C4-2B (cell line): Measurements from ENCODE around the gene CDCA7L.

Source experiments
- H3K27ac ChIP-seq: fragments of 450-650 bp; 2 replicates; pipeline ENCODE4 v1.5.1; 2017
- ZFX ChIP-seq: fragments of 450-650 bp; IDR thresholded peaks from 2 replicates; pipeline ENCODE4 v1.6.1; 2017
- TF ChIP-seq, protein P1 (sequence below): fragments of 450-650 bp; conservative IDR thresholded peaks from 2 replicates; pipeline ENCODE4 v1.5.1; 2017; ENCODE audit warnings: mild to moderate bottlenecking

The CDCA7L gene

DNA sequence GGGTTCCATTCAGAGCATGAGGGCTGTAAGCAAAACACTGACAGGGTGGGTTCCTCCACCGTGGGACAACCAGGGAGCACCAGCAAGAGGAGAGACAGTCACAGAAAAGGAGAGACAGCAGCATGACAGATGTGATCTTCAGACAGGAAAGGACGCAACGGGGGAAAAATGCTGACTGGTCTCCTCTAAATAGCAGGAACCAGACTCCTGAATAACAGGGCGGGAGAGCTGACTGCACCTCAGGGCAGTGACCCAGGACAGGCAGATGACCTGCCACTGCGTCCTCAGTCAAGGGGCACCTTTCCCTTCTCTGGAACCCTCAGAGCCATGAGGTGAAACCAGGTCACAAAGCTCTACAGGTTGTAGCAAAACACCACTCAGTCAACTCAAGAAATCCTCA, 37.0 kb downstream of the CDCA7L start:
- TF ChIP-seq, protein P1, sequence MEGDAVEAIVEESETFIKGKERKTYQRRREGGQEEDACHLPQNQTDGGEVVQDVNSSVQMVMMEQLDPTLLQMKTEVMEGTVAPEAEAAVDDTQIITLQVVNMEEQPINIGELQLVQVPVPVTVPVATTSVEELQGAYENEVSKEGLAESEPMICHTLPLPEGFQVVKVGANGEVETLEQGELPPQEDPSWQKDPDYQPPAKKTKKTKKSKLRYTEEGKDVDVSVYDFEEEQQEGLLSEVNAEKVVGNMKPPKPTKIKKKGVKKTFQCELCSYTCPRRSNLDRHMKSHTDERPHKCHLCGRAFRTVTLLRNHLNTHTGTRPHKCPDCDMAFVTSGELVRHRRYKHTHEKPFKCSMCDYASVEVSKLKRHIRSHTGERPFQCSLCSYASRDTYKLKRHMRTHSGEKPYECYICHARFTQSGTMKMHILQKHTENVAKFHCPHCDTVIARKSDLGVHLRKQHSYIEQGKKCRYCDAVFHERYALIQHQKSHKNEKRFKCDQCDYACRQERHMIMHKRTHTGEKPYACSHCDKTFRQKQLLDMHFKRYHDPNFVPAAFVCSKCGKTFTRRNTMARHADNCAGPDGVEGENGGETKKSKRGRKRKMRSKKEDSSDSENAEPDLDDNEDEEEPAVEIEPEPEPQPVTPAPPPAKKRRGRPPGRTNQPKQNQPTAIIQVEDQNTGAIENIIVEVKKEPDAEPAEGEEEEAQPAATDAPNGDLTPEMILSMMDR: no peak
- no peak for TF ChIP-seq ZFX
- H3K27ac ChIP-seq: no peak overlapping the region

DNA sequence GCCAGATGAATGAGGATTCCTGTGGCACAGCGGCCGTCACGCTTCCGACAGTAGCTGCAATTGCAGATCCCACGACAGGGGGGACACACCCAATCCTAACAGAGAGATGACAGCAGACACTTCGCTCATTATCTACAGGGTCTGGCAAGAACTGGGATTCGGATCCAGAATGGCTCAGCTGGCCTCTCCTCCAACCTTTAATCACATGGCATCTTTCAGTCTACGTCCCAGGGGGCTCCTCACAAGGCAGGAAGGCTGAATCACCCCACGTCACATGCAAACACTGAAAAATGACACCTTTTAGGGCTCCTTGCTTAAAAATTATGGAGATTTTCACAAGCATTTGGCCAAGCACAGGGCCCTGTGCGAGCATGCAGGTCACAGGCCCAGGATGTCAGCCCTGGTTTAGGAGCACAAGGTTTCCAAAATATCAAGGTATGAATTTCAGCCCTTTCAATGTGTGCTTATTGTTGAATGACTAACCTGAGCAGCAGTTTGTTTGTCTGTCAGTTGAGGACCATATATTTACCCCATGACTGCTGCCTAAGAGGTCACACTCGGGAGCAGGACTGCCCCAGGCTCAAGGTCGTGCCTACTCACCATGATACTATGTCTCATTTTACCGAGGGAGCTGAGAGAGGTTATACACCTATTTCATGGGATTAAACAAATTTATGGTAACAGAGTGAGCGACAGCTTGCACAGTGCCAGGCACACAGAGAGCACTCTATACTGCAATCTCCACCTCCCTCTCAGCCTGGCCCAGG, 42.5 kb downstream of the CDCA7L start:
- no peak for TF ChIP-seq ZFX
- TF ChIP-seq, protein P1: no peak
- no peak overlapping the region for H3K27ac ChIP-seq

DNA sequence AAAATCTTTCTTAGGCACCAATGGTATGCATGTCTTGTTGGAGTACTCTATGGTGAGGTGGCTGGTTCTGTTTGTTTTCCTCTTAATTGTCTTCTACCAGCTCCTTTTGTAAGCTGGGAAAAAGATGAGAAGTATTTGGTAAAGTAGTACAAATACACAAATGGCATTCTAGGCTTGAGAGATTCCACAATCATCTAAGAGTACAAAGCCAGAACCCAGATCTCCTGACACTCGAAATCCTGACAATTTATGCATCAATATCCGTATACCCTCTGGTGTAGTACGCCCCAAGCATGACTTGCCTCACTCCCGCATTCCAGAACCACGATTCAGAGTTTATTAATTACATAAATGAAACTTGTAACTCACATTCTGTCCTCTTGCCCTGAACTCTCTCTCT, 43.5 kb downstream of the CDCA7L start:
- no peak overlapping the region for H3K27ac ChIP-seq
- TF ChIP-seq, protein P1: no peak
- TF ChIP-seq ZFX: no peak

DNA sequence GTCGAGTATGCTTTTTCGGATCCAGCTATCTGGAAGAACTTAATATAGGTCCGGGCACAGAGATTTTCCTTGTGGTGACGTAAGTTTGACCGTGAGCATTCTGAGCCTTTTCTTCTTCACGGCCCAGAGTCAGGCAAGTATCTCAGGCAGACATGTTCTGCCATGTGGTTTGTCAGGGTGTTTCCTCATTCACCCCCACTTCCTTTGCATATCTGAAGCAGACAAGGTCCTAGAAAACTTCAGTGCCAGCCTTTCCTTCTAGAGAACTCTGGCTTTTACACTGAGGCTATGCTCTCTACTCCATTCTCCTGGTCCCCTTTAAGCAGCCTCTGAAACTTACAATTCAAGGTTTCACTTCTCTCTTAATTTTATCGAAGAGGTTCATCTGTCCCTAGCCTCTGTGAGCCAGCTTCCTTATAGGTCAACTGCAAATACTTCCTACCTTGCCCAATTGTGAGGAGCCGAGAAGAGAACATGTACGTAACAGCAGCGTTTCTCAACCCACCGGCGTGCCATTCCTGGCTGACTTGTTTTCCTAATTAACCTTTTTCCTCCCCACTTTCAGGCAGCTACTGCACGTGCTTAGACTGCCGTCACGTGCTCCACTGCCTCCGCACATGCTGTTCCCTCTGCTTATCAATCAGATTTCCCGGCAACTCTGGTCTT, 47.3 kb downstream of the CDCA7L start:
- no peak overlapping the region for H3K27ac ChIP-seq
- TF ChIP-seq ZFX: no peak
- TF ChIP-seq, protein P1: no peak

DNA sequence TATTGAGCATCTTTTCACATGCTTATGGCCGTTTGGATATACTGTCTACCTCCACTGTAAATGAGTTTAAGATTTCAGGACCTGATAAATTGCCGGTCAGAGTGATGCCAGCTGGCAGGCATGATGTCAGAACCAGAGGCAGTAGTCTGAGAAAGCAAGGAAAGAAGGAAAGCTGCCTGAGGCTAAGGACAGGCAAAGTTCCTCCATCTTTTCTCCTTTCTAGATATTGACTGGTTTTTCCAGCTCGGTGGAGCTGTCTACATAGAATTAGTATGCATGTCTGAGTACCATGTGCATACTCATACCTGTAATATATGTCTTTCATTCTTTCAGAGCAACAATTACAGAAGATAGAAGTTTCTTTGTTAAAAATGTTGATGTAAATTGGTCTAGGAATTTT, 52.3 kb downstream of the CDCA7L start:
- no peak for TF ChIP-seq ZFX
- TF ChIP-seq, protein P1: no peak
- no peak overlapping the region for H3K27ac ChIP-seq

DNA sequence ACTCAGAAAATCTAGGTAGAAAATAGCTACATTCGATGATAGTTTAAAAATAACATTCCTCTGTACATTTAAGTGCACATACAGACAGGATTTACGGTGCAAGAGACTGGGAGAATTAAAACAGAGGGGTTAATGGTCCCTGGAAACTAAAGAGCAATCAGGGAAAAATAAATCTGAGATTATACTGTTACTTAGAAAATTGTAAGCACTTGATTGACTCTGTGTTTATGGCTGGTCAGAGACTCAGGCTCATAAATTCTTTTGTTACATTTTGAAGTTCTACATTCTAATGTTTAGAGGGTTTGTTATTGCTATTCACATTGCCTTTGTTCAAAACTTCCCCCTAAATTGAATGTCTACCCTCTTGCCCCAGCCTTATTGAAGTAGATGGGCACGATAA, 54.4 kb downstream of the CDCA7L start:
- TF ChIP-seq, protein P1: no peak
- no peak for TF ChIP-seq ZFX
- no peak overlapping the region for H3K27ac ChIP-seq

DNA sequence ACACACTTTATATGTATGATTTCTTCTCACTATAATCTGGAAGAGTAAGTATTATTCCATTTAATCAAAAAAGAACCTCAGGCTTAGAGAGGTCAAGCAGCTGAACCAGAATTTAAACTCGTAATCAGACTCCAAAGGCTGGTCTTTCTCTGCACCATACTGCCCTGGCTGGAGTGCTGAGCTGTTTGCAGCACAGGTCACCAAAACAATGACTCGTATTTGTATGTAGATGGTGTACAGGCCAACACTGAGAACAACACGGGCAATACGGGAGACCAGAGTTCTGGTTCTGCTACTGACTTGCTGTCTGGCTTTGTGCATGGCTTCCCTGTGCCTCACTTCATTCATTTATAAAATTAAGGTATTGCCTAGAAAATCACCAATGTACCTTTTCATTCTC, 57.9 kb downstream of the CDCA7L start:
- H3K27ac ChIP-seq: no peak overlapping the region
- TF ChIP-seq, protein P1: no peak
- no peak for TF ChIP-seq ZFX
